HCT116 (cell line): ENCODE results near the gene TXLNG. TPM values are rescaled to one million over a fixed set of nuclear protein-coding genes. Genes with fewer than 3 reads are reported as not detected.
"Not testable (repeated sequence)": the region's sequence is repeated elsewhere in the genome, so short reads cannot be mapped to it uniquely, and the experiment has no call there.

Source experiments
- ATAC-seq: fragments of 200-7000 bp; cut with Tn5 transposase; 2 replicates; pipeline ENCODE4 v1.9.1; 2020; ENCODE audit warnings: mild to moderate bottlenecking, moderate library complexity
- BruUV-seq: library from RNA; stranded (reverse); fragments of 400-500 nt; replicated peaks from 2 replicates; lab custom pipeline; 2021; lab: Mats Ljungman, UMichigan
- CTCF ChIA-PET: fragments of 300-600 bp; sonication (Branson Sonifier 250); formaldehyde crosslinking; loops from one replicate; lab custom pipeline; 2021; ENCODE audit warnings: antibody characterized with exemption; lab: Charles Lee
- POLR2A ChIA-PET: fragments of 300-600, 350-600 bp; sonication (Branson Sonifier 250); formaldehyde crosslinking; loops from one replicate; lab custom pipeline; 2021; ENCODE audit warnings: antibody characterized with exemption; lab: Charles Lee
- RAD21 ChIA-PET, 2 experiments: fragments of 300-600 bp; sonication (Branson Sonifier 250); formaldehyde crosslinking; loops; one replicate each; lab custom pipeline; 2023; ENCODE audit warnings: low total read pairs in 2 of 2; ENCODE audit not compliant: uncharacterized antibody in 2 of 2, unreplicated experiment in 2 of 2, low non-redundant PET in 1 of 2; lab: Charles Lee
- DNase-seq: peaks from one replicate; pipeline ENCODE4 v3.0.0-alpha.2; 2010; ENCODE audit warnings: low read depth, low spot score
- H2AFZ ChIP-seq: fragments of 200-600 bp; shearing (Covaris generic), sonication (generic); 2 replicates; pipeline ENCODE4 v1.6.1; 2017; ENCODE audit warnings: low read depth, mixed run types, mixed read lengths, antibody characterized with exemption, low read length; ENCODE audit not compliant: poor library complexity, severe bottlenecking
- H3K27ac ChIP-seq: 2 replicates; pipeline ENCODE4 v1.5.1; 2012; ENCODE audit warnings: low read depth, low read length
- H3K27me3 ChIP-seq: fragments of 200-600 bp; sonication (generic); 2 replicates; pipeline ENCODE4 v1.6.1; 2016; ENCODE audit warnings: mixed run types, low read length, mixed read lengths; ENCODE audit not compliant: insufficient read depth
- H3K36me3 ChIP-seq, 2 experiments: fragments of 200-500 bp in 1 of 2; fragments of 200-600 bp in 1 of 2; sonication (Bioruptor generic) in 1 of 2; sonication (generic) in 1 of 2; 2 replicates each; pipeline versions ENCODE4 v1.5.1 to v1.6.1; 2014 to 2016; ENCODE audit warnings: low read length in 2 of 2, inconsistent platforms in 1 of 2, mixed read lengths in 1 of 2, mixed run types in 1 of 2; ENCODE audit not compliant: insufficient read depth in 2 of 2, control insufficient read depth in 1 of 2
- H3K4me1 ChIP-seq, 2 experiments: fragments of 200-600 bp in 1 of 2; sonication (generic) in 1 of 2; 2 replicates each; pipeline versions ENCODE4 v1.5.1 to v1.6.1; 2012 to 2017; ENCODE audit warnings: low read length in 2 of 2, inconsistent platforms in 1 of 2, mild to moderate bottlenecking in 1 of 2, mixed read lengths in 1 of 2, mixed run types in 1 of 2, moderate library complexity in 1 of 2; ENCODE audit not compliant: insufficient read depth in 2 of 2, control insufficient read depth in 1 of 2
- H3K4me2 ChIP-seq: fragments of 200-600 bp; sonication (generic); 2 replicates; pipeline ENCODE4 v1.6.1; 2017; ENCODE audit warnings: mixed run types, low read length, mixed read lengths
- H3K4me3 ChIP-seq, 2 experiments: fragments of 200-600 bp in 1 of 2; sonication (generic) in 1 of 2; replicated peaks in 1 of 2; 2 replicates each; pipeline ENCODE4 v1.5.1; 2011 to 2016; ENCODE audit warnings: low read length in 2 of 2, control low read depth in 1 of 2, low read depth in 1 of 2, mild to moderate bottlenecking in 1 of 2, mixed read lengths in 1 of 2, mixed run types in 1 of 2
- H3K79me2 ChIP-seq: fragments of 200-600 bp; sonication (generic); 2 replicates; pipeline ENCODE4 v1.6.1; 2017; ENCODE audit warnings: mild to moderate bottlenecking, mixed run types, low read length, moderate library complexity, mixed read lengths; ENCODE audit not compliant: insufficient read depth
- H3K9ac ChIP-seq: fragments of 200-600 bp; sonication (generic); 2 replicates; pipeline ENCODE4 v1.6.1; 2016; ENCODE audit warnings: low read length, mixed read lengths
- H3K9me2 ChIP-seq: fragments of 200-600 bp; sonication (generic), shearing (Covaris generic); 2 replicates; pipeline ENCODE4 v1.6.1; 2017; ENCODE audit warnings: mixed run types, mild to moderate bottlenecking, moderate library complexity; ENCODE audit not compliant: insufficient read depth
- H3K9me3 ChIP-seq, 2 experiments: fragments of 200-500 bp in 1 of 2; fragments of 200-600 bp in 1 of 2; sonication (Bioruptor generic) in 1 of 2; sonication (generic) in 1 of 2; 2 replicates each; pipeline ENCODE4 v1.6.1; 2014 to 2017; ENCODE audit warnings: low read length in 2 of 2, mixed read lengths in 2 of 2, inconsistent platforms in 1 of 2, low read depth in 1 of 2, mild to moderate bottlenecking in 1 of 2, mixed run types in 1 of 2, moderate library complexity in 1 of 2; ENCODE audit not compliant: control insufficient read depth in 1 of 2, insufficient read depth in 1 of 2
- H4K20me1 ChIP-seq: fragments of 200-600 bp; sonication (generic), shearing (Covaris generic); 2 replicates; pipeline ENCODE4 v1.6.1; 2017; ENCODE audit warnings: mixed run types, mild to moderate bottlenecking, moderate library complexity; ENCODE audit not compliant: insufficient read depth
- ATF3 ChIP-seq: IDR thresholded peaks from 2 replicates; pipeline ENCODE4 v1.6.1; 2012
- CBX3 ChIP-seq: IDR thresholded peaks from 2 replicates; pipeline ENCODE4 v1.6.1; 2012; ENCODE audit warnings: low read depth
- EGR1 ChIP-seq: IDR thresholded peaks from 2 replicates; pipeline ENCODE4 v1.6.1; 2012; ENCODE audit warnings: low read depth
- ELF1 ChIP-seq: IDR thresholded peaks from 2 replicates; pipeline ENCODE4 v1.6.1; 2012; ENCODE audit warnings: low read depth, borderline replicate concordance
- EZH2 ChIP-seq: fragments of 200-600 bp; sonication (generic); IDR thresholded peaks from 2 replicates; pipeline ENCODE4 v1.6.1; 2017; ENCODE audit warnings: antibody characterized with exemption, mixed run types
- FOSL1 ChIP-seq: IDR thresholded peaks from 2 replicates; pipeline ENCODE4 v1.6.1; 2012; ENCODE audit warnings: low read depth
- JUND ChIP-seq: IDR thresholded peaks from 2 replicates; pipeline ENCODE4 v1.6.1; 2012
- POLR2A ChIP-seq: IDR thresholded peaks from 2 replicates; pipeline ENCODE4 v1.7.0; 2011; ENCODE audit warnings: borderline replicate concordance; ENCODE audit not compliant: insufficient read depth, insufficient read length; ENCODE audit errors: extremely low read depth
- POLR2AphosphoS5 ChIP-seq: IDR thresholded peaks from 2 replicates; pipeline ENCODE4 v1.6.1; 2011; ENCODE audit warnings: mild to moderate bottlenecking, low read depth, low read length, moderate library complexity
- RAD21 ChIP-seq: IDR thresholded peaks from 2 replicates; pipeline ENCODE4 v1.6.1; 2012; ENCODE audit warnings: low read depth, mild to moderate bottlenecking
- REST ChIP-seq: IDR thresholded peaks from 2 replicates; pipeline ENCODE4 v1.6.1; 2012; ENCODE audit warnings: low read depth
- SIN3A ChIP-seq: IDR thresholded peaks from 2 replicates; pipeline ENCODE4 v1.6.1; 2012; ENCODE audit warnings: low read depth
- SP1 ChIP-seq: IDR thresholded peaks from 2 replicates; pipeline ENCODE4 v1.6.1; 2012; ENCODE audit warnings: low read depth
- TCF7L2 ChIP-seq: IDR thresholded peaks from 2 replicates; pipeline ENCODE4 v1.7.0; 2011; ENCODE audit warnings: borderline replicate concordance, inconsistent platforms; ENCODE audit not compliant: insufficient read depth, insufficient read length; ENCODE audit errors: extremely low read depth
- ZFX ChIP-seq: fragments of 450-650 bp; IDR thresholded peaks from 2 replicates; pipeline ENCODE4 v1.6.1; 2017
- ZNF274 ChIP-seq: fragments of 200-500 bp; sonication (Bioruptor generic); IDR thresholded peaks from 2 replicates; pipeline ENCODE4 v1.6.1; 2014; ENCODE audit warnings: mild to moderate bottlenecking, low read depth, low read length, inconsistent platforms
- intact Hi-C: fragments of 100-400 bp; cut with micrococcal nuclease; formaldehyde crosslinking; loops from 2 replicates; pipeline ENCODE4 v1.10.0; 2022
- total RNA-seq: library from RNA; stranded (reverse); gene quantifications from one replicate; pipeline ENCODE4 v1.2.1, GENCODE V29; 2021; ENCODE audit not compliant: unreplicated experiment
- TF ChIP-seq, protein P1 (sequence below): IDR thresholded peaks from 2 replicates; pipeline ENCODE4 v1.6.1; 2012
- TF ChIP-seq, protein P2 (sequence below), 3 experiments: fragments of 200-600 bp in 1 of 3; sonication (generic) in 1 of 3; IDR thresholded peaks in 2 of 3; conservative IDR thresholded peaks in 1 of 3; 2 replicates each; pipeline ENCODE4 v1.5.1; 2012 to 2017; ENCODE audit warnings: low read depth in 2 of 3, low read length in 2 of 3, antibody characterized with exemption in 1 of 3, borderline replicate concordance in 1 of 3, control low read depth in 1 of 3, mild to moderate bottlenecking in 1 of 3, mixed read lengths in 1 of 3, mixed run types in 1 of 3, moderate library complexity in 1 of 3; ENCODE audit not compliant: insufficient read depth in 1 of 3

Gene TXLNG
- total RNA-seq, 1 experiment from 2014 or later, result 22.9 TPM

GRCh38 chrX:16756724-16757123 lies 29.5 kb upstream of the TXLNG start:
- POLR2A ChIA-PET, result interaction anchor here (2.2 kb wide), 1 partner anchor 15 kb away, joined by 7 read pairs; no protein-coding TSS in a partner anchor
- Histone ChIP-seq H3K9ac (no peak overlapping the region), H3K4me3 (no peak overlapping the region), H3K4me2 (no peak overlapping the region), H3K36me3 (peaks cover 6 to 7% of the 10 kb centered on the region in 2 experiments; a peak in 2 of 4 replicates), H2AFZ (no peak overlapping the region), H4K20me1 (no peaks in the 10 kb centered on the region), H3K27me3 (no peaks in the 10 kb centered on the region), H3K4me1 (no peaks in the 10 kb centered on the region), H3K27ac (no peak overlapping the region), H3K79me2 (no peaks in the 10 kb centered on the region), H3K9me3 (no peaks in the 10 kb centered on the region), H3K9me2 (no peaks in the 10 kb centered on the region)
- TF ChIP-seq CBX3 (no peak), ZFX (no peak), REST (no peak), TCF7L2 (no peak), SIN3A (no peak), POLR2A (no peak), SP1 (no peak), RAD21 (no peak), FOSL1 (no peak), ATF3 (no peak), EGR1 (no peak), JUND (no peak), EZH2 (no peak), ZNF274 (no peak), ELF1 (no peak), POLR2AphosphoS5 (no peak)
- TF ChIP-seq, protein P1, sequence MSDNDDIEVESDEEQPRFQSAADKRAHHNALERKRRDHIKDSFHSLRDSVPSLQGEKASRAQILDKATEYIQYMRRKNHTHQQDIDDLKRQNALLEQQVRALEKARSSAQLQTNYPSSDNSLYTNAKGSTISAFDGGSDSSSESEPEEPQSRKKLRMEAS, result no peak
- TF ChIP-seq, protein P2, sequence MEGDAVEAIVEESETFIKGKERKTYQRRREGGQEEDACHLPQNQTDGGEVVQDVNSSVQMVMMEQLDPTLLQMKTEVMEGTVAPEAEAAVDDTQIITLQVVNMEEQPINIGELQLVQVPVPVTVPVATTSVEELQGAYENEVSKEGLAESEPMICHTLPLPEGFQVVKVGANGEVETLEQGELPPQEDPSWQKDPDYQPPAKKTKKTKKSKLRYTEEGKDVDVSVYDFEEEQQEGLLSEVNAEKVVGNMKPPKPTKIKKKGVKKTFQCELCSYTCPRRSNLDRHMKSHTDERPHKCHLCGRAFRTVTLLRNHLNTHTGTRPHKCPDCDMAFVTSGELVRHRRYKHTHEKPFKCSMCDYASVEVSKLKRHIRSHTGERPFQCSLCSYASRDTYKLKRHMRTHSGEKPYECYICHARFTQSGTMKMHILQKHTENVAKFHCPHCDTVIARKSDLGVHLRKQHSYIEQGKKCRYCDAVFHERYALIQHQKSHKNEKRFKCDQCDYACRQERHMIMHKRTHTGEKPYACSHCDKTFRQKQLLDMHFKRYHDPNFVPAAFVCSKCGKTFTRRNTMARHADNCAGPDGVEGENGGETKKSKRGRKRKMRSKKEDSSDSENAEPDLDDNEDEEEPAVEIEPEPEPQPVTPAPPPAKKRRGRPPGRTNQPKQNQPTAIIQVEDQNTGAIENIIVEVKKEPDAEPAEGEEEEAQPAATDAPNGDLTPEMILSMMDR (IDR thresholded peaks at IDR 0.05 in 2 of 3, conservative IDR thresholded peaks at IDR 0.05 in 1 of 3; ENCODE audit: borderline replicate concordance in 1 of 3, insufficient read depth in 1 of 3, low read depth in 2 of 3, low read length in 2 of 3), result no peak
- RAD21 ChIA-PET, result no interaction called here
- intact Hi-C loops, result no loop called here
- no TSS peak for BruUV-seq
- DNase-seq, result no peak
- CTCF ChIA-PET, result no interaction called here
- ATAC-seq, result no peak

GRCh38 chrX:16761500-16761899 lies 24.8 kb upstream of the TXLNG start:
- H3K79me2 ChIP-seq, H3K9me2 ChIP-seq, intact Hi-C loops, ATAC-seq, H3K9ac ChIP-seq, H2AFZ ChIP-seq, RAD21 ChIA-PET, H3K9me3 ChIP-seq, H3K27ac ChIP-seq, H4K20me1 ChIP-seq, H3K4me2 ChIP-seq, H3K27me3 ChIP-seq, BruUV-seq, CTCF ChIA-PET, H3K4me1 ChIP-seq, H3K4me3 ChIP-seq, H3K36me3 ChIP-seq, DNase-seq: not testable (repeated sequence)
- POLR2A ChIA-PET, result interaction anchor here (1.5 kb wide), 1 partner anchor 9 kb away, joined by 5 read pairs; no protein-coding TSS in a partner anchor
